ENCODE data around the gene EGLN2.
A peak's percentile ranks its signal among the peaks of the same experiment; 100 is the strongest.

EGLN2 gene

GRCh38 chr19:40797963-40798682 lies 868 bp upstream of the EGLN2 start (continued):
- TF ChIP-seq ZNF280C (tag by site-specific recombination; IDR thresholded peaks at IDR 0.05) (no peak), SP3 (tag by site-specific recombination; IDR thresholded peaks at IDR 0.05) (no peak), HOXA7 (CRISPR knock-in tag; IDR thresholded peaks at IDR 0.05; ENCODE audit: borderline replicate concordance) (no peak), ZNF510 (tag by site-specific recombination; IDR thresholded peaks at IDR 0.05; ENCODE audit: insufficient replicate concordance) (no peak), ZNF211 (tag by site-specific recombination; IDR thresholded peaks at IDR 0.05; ENCODE audit: low read depth) (no peak)

- Histone ChIP-seq H3K4me1 (ENCODE audit: control insufficient read depth, insufficient read depth, low read length) (peaks cover 52% of the 10 kb centered on the region), H3K27ac (ENCODE audit: extremely low read depth, low read depth, low read length) (peak overlapping the region; percentile 92), H3K9me3 (ENCODE audit: control insufficient read depth, insufficient read depth, low read depth, low read length) (no peaks in the 10 kb centered on the region), H3K4me3 (ENCODE audit: low read depth, low read length) (peak overlapping the region; percentile 68), H3K36me3 (ENCODE audit: control insufficient read depth in 2 of 2, insufficient read depth in 1 of 2, low read length in 2 of 2) (peaks cover 34 to 42% of the 10 kb centered on the region in 2 experiments)
- ChIA-PET CTCF (interaction anchor here (1.1 to 5.0 kb wide), 4 partner anchors 8 to 92 kb away, joined by 3 to 43 read pairs (median 12); partner anchors contain the start of gene RAB4B), POLR2A (interaction anchor here (0.7 to 3.6 kb wide), 7 partner anchors 22 to 336 kb away, joined by 3 to 66 read pairs (median 4); partner anchors contain the start of genes ACTMAP, COQ8B, ITPKC and RAB4B)
- TF ChIP-seq ZNF335 (tag by site-specific recombination; conservative IDR thresholded peaks at IDR 0.05) (peak; percentile 87), KLF8 (tag by site-specific recombination; IDR thresholded peaks at IDR 0.05) (peak; percentile 85), ZBTB48 (tag by site-specific recombination; IDR thresholded peaks at IDR 0.05) (no peak; the same call in 1 of the 2 replicates), ZNF416 (tag by site-specific recombination; IDR thresholded peaks at IDR 0.05) (0 out of 2 replicates have a peak, but pooled peaks have one; percentile 51), YY1 (tag by site-specific recombination; IDR thresholded peaks at IDR 0.05) (no peak), ZNF600 (tag by site-specific recombination; IDR thresholded peaks at IDR 0.05) (peak; percentile 49; the same call in 1 of the 2 replicates), ZXDB (tag by site-specific recombination; IDR thresholded peaks at IDR 0.05) (peak; percentile 65), KLF17 (tag by site-specific recombination; IDR thresholded peaks at IDR 0.05) (peak; percentile 82), ZBTB10 (tag by site-specific recombination; IDR thresholded peaks at IDR 0.05) (peak; percentile 91), ZNF148 (tag by site-specific recombination; IDR thresholded peaks at IDR 0.05; ENCODE audit: borderline replicate concordance) (no peak), EGR2 (tag by site-specific recombination; IDR thresholded peaks at IDR 0.05; ENCODE audit: low read depth) (peak; percentile 92), ZNF549 (tag by site-specific recombination; IDR thresholded peaks at IDR 0.05) (no peak), ZNF202 (tag by site-specific recombination; IDR thresholded peaks at IDR 0.05; ENCODE audit: borderline replicate concordance) (no peak), ZNF121 (tag by site-specific recombination; IDR thresholded peaks at IDR 0.05) (no peak)
- TF ChIP-seq, protein P1, sequence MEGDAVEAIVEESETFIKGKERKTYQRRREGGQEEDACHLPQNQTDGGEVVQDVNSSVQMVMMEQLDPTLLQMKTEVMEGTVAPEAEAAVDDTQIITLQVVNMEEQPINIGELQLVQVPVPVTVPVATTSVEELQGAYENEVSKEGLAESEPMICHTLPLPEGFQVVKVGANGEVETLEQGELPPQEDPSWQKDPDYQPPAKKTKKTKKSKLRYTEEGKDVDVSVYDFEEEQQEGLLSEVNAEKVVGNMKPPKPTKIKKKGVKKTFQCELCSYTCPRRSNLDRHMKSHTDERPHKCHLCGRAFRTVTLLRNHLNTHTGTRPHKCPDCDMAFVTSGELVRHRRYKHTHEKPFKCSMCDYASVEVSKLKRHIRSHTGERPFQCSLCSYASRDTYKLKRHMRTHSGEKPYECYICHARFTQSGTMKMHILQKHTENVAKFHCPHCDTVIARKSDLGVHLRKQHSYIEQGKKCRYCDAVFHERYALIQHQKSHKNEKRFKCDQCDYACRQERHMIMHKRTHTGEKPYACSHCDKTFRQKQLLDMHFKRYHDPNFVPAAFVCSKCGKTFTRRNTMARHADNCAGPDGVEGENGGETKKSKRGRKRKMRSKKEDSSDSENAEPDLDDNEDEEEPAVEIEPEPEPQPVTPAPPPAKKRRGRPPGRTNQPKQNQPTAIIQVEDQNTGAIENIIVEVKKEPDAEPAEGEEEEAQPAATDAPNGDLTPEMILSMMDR (tag by site-specific recombination; IDR thresholded peaks at IDR 0.05) = 0 out of 2 replicates have a peak, but pooled peaks have one; percentile 38
- TF ChIP-seq, protein P2, sequence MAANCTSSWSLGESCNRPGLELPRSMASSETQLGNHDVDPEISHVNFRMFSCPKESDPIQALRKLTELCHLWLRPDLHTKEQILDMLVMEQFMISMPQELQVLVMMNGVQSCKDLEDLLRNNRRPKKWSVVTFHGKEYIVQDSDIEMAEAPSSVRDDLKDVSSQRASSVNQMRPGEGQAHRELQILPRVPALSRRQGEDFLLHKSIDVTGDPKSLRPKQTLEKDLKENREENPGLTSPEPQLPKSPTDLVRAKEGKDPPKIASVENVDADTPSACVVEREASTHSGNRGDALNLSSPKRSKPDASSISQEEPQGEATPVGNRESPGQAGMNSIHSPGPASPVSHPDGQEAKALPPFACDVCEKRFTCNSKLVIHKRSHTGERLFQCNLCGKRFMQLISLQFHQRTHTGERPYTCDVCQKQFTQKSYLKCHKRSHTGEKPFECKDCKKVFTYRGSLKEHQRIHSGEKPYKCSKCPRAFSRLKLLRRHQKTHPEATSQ (tag by site-specific recombination; IDR thresholded peaks at IDR 0.05) = peak; percentile 37; the same call in 1 of the 2 replicates
Measured at GRCh38 chr19:40799558-40800338, 757 bp downstream of the EGLN2 start.
